22Rv1 (cell line): ENCODE results near the gene NDUFS8.

Experiments
- ZFX ChIP-seq: fragments of 450-650 bp; IDR thresholded peaks from 2 replicates; pipeline ENCODE4 v1.6.1; 2017; ENCODE audit warnings: antibody characterized with exemption, borderline replicate concordance
- TF ChIP-seq, protein P1 (sequence below): fragments of 450-650 bp; IDR thresholded peaks from 2 replicates; pipeline ENCODE4 v1.5.1; 2017; ENCODE audit warnings: mild to moderate bottlenecking

- TF ChIP-seq, protein P1, sequence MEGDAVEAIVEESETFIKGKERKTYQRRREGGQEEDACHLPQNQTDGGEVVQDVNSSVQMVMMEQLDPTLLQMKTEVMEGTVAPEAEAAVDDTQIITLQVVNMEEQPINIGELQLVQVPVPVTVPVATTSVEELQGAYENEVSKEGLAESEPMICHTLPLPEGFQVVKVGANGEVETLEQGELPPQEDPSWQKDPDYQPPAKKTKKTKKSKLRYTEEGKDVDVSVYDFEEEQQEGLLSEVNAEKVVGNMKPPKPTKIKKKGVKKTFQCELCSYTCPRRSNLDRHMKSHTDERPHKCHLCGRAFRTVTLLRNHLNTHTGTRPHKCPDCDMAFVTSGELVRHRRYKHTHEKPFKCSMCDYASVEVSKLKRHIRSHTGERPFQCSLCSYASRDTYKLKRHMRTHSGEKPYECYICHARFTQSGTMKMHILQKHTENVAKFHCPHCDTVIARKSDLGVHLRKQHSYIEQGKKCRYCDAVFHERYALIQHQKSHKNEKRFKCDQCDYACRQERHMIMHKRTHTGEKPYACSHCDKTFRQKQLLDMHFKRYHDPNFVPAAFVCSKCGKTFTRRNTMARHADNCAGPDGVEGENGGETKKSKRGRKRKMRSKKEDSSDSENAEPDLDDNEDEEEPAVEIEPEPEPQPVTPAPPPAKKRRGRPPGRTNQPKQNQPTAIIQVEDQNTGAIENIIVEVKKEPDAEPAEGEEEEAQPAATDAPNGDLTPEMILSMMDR, result no peak
- no peak for TF ChIP-seq ZFX
Measured at GRCh38 chr11:67999201-67999629, 31.3 kb upstream of the NDUFS8 start.
